UCSD-AML1 (cell line): ENCODE measurements around the gene SETD3.
A peak's percentile ranks its signal among the peaks of the same experiment; 100 is the strongest.

Experiments
- DNase-seq: peaks from one replicate; lab custom pipeline; 2025; ENCODE audit not compliant: unreplicated experiment; lab: John Stamatoyannopoulos, UW

Gene SETD3

DNA sequence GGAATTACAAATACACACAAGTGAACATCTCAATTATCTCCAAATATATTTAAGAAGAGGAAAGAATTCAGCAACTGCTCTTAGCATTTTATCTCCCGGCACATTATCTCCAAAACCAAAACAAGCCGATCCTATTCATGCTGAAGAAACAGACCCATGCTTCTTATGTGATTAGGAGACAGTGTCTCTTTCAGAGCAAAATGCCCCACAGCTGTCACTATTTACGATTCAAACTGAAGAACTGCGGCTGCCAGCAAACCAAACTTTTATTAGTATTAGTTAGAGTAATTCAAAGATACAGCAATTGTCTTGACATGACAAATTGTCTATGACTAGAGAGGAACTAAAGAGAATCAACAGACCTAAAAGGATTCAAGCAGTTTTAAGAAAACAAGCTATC is 79.4 kb downstream of the SETD3 start:
- DNase-seq: no peak

DNA sequence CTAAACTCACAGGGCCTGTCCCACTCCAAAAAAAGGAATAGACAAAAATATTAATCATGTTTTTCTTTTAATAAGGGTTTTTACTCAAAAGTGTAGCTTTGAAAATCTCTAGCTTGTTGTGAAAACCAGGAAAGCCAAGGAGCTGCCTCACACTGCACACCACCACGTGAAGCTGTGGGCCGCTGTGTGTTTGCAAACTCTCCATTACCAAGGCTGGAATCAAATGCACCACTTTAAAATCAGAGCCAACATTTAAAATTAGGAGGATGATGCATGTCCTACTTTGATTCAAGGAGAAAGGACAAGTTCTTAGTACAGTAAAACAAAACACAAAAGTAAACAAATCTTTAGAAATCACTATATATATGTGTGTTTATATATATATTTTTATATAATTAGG is 83.0 kb downstream of the SETD3 start:
- DNase-seq: no peak

DNA sequence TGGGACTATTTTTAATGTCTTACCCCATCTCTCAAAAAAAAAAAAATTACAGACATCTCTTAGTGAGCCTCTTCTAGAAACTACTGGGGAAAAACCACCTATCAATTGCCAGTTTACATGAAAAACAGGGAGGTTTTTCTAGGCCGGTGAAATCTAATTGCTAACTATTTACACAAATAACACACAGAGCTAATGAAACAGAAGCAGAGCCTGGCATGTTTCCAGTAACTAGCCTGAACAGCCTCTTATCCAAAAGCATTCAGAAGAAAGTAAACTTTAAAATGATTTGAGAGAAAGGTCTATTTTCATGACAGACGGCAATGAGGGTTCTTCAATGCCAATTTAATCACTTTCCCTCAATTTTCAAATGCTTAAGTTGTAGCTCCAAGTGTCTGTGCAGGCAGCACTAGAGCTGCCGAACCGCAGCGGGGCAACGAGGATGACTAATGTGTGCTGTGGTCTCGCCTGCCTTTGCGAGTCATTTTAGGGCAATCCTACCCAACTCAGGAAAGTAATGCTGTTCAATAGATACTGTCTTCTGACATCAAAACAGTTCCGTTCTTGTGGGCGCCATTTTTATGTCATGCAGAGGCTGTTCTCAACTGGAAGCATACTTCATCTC is 84.6 kb downstream of the SETD3 start:
- no peak for DNase-seq

DNA sequence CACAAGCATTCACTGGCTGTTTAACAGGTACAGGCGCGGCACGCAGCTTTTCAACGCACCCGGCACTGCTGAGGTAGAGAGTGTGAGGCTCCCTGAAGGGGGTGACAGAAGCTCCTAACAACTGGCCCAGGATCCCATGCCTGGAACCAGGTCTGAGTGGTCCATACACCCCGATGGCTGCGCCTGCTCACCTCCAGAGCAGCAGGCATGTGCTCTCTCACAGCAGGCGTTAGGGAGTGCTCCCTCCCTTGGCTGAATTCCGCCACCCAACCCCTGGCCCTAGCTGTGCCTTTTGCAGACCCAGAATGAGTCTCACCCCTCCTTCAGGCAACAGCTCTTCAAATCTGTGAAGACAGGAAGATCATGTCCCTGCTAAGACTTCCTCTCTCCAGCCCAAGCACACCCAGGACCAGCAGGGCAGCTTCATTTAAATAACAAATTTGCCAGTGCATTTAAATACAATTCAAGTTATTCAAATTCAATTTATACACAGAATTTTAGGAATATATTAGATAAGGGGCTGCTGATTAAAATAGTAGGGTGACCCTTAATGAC is 86.0 kb downstream of the SETD3 start:
- DNase-seq: no peak

DNA sequence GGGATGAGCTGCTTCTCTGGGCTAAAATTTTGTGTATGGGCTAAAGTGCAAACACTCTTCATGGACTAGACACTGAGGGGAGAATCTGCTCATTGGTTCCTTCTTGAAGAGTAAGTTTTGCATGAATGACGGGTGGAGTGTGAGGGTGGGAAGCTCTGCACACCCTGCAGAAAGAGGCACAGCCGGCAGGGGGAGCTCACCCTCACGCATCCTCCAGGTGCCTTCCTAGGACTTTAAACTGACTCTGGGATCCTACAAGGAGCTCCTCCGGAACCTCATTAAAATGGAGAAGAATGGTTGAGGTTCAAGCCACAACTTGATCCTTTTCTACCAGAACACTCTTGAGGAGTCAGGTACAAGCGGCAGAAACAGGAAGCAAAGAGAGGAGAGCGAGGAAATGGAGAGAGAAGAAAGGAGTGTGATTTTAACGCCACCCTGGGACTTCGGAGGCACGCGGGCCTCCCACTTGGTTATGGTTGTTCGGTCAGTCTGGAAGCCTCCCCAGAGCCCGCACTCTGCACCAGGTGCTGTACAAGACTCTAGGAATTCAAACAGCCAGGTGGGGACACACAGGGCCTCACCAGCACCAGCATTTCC is 87.5 kb downstream of the SETD3 start:
- no peak for DNase-seq

DNA sequence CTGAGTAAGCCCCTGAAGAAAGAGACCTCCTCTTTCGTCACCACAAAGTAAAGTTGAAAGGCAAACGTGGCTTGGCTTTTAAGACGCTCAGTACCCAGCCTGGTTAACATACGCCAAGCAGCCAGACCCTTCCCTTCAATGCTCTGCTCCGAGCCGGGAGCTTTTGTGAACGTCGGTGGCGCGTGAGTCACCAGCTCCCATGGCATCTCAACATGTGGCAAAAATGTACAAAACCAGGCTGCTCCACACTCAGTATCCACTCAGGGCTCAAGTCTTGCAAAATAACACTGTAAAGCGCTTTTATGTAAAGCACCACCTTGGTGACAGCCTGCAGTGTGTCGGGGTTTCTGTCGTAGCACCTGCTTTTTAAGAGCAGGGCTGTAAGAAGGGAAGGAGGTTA is 89.0 kb downstream of the SETD3 start:
- no peak for DNase-seq

DNA sequence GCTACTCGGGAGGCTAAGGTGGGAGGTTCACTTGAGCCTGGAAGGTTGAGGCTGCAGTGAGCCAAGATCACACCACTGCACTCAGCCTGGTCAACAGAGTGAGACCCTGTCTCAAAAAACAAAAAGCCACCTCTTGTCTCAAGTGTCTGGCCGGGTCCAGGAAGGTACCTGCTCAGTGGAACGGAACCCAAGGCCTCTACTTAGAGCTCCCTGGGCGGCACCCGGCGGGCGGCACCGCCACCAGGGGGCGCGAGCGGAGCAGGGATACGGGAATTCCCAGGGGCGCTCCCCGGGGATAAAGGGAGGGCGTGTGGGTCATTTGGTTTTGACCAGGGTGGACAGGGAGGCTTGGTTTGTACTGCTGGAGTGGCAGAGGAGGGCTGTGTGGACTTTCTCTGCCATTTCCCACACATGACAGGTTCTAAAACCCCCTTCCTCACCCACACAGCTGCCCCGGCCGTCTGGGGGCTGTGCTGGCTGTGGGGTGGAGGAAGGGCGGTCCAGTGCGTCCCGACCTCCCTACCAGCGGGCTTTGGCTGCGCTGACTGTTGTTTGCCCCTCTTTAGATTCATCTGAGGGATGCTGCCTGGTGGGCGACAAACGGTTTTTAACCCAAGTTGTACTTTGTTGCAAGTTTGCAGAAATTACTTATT is 91.4 kb downstream of the SETD3 start:
- DNase-seq: peak; percentile 50

DNA sequence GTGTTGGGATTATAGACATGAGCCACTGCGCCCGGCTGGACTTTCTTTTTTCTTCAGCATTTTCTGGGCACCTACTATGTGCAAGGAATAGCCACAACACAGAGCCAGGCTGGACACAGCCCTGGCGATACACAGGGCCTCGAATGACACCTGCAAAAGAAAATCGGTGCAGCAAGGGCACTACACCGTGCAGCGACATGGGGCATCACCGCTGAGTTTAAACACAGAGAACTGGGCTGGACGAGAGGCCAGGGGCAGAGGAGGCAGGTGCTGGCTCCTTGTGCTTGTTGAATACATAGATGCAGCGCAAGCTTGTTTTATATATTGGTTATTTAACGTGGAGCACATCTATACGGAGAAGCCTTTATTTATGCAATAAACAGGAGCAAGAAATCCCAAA is 92.4 kb downstream of the SETD3 start:
- no peak for DNase-seq

DNA sequence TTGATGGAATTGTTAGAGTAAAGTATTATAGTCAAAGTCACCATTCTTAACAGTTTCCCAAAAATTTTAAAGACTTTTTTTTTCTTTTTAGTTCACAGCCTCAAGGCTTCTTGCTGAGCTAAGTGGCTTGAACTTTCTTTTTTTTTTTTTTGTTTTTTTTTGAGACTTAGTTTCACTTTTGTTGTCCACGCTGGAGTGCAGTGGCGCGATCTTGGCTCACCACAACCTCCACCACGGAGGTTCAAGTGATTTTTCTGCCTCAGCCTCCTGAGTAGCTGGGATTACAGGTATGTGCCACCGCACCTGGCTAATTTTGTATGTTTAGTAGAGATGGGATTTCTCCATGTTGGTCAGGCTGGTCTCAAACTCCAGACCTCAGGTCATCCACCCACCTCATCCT is 92.8 kb downstream of the SETD3 start:
- DNase-seq: no peak

DNA sequence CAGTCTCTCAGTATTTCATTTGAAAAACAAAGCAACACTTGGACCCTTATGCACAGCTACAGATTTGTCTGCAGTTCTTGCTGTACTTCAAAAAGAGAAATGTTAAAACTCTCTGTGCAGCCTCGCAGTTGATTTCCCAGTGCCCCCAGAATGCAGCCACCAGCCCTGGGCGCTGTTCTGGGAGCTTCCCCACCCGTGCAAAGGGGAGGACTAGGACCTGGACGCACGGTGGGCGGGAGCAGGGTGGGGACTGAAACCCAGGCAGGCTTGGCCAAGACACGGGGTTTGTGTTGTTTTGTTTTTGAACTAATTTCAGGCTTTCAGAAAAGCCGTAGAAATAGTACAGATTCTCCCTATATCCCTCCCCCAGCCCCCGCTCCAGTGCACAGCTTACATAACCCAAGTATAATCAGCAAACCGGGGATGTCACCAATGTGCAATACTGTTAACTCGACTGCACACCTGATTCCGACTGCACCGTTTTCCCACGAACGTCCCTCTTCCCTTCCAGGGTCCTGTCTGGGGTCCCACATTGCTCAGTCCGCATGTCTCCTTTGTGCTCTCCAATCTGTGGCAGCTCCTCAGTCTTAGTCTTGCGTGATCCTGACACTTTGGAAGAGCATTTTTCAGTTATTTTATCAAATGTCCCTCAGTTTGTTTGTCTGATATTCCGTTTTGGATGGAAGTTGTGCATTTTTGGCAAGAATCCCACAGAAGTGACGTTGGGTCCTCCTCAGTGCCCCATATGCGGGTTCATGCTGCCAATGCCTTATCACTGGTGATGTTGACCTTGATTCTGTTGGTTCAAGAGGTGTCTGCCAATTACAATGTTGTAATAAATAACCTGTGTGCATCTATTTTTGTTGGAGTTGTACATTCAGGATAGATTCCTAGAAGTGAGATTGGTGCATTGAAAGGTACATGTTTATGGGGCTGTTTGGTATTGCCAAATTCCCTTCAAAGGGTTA is 95.9 kb downstream of the SETD3 start:
- no peak for DNase-seq

DNA sequence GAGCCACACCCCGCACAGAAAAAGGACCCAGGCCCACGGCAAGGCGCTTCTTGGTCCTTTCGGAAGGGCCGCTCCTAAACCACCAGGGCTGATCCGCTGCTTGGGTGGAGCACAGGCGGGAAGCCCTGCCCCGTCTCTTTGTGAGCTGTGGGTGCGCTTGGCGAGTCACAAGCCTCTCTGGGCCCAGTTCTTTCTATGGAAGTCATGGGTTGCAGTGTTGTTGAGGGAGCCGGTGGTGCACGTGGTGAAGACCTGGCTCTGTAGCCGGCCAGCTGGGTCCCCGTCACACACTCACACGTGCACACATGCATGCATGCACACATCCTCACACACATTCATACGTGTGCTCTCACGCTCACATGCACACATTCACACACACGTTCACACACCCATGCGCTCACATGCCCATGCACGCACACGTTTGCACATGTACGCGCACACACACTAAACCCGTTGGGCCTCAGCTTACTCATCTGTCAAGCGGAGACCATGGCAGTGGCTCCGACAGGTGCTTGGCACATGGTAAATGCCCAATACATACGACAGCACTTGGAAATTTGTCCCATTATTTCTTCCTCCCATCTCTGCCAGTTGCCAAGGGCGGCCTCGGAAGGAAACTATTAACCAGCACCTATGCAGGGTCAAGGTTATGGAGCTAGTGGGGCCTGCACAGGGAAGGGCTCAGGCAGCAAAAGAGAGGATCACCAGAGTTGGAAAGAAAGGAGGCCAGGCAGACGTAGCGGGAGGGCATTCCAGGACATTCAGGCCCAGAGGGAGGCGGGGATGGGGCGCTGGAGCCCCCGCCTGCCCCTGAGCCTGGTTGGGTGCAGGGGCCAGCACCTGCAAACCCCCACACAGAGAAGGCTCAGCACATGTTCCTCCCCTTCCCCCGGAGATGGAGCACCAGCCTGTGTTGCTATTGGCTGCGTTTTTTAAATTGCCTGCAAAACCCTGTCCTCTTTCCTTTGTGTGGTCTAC is 96.9 kb downstream of the SETD3 start:
- no peak for DNase-seq

DNA sequence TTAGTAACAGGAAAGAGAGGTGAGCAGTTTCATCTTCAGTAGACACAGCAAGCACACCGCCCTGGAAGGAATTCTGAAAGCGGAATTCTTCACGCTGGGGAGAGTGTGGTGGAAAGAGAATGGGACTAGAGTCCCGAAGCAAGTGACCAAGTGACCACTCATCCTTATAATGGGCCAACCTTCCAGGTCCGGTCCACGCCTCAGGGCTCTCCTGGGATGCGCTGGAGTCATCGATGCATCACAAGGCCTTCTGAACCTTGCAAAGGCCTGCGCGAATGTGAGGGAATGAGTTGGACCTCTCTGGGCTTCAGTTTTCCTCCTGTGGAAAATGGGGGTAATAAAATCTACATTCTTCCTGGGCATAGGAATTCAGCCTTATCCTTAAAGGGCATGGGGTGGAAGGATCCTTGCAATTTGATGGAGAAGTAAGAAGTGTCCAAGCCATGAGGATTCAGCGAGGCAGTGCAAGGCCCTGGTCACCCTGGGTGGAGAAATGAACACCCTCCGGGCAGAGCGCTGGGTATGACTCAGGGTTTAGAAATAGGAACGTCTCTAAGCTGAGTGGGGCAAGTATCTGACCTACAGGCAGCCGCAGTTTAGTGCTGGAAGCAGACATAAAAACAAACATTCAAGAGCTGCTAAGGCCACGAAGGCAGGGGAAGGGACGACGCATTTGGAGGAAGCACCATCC is 97.7 kb downstream of the SETD3 start:
- DNase-seq: no peak

DNA sequence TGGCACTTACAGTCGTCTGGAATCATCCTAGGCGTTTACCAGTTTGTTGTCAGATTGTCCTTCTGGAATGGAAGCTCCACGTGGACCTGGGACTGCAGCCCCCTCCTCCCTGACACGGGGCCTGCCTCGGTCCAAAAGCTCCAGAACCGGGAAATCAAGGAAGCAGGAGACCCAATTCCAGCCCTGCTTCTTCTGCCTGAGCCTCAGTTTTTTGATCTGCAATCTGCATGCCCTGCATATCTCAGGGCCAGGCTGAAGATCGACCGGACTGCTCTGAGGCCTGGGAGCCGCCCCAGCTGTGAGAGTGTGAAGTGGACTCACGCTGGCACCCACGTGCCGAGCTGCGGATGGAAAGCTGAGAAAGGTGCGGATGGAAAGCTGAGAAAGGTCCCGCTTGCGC is 98.6 kb downstream of the SETD3 start:
- no peak for DNase-seq

DNA sequence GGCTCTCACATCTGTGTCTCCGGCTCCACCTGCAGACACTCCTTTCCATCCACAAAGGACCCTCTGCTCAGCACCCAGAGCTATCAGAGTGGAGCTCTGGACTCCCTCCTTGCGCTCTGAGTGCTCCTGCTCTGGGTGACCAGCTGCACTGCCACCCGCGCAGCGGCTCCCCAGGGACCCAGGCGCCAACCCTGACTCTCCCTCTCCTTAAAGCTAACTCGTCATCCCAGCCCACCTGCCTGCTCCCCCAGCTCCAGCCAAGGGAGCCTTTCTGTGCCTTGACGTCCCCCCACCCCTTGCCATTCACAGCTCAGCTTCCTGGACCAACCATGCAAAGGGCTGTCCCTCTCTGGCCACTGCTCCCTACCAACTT is 99.0 kb downstream of the SETD3 start:
- DNase-seq: no peak

DNA sequence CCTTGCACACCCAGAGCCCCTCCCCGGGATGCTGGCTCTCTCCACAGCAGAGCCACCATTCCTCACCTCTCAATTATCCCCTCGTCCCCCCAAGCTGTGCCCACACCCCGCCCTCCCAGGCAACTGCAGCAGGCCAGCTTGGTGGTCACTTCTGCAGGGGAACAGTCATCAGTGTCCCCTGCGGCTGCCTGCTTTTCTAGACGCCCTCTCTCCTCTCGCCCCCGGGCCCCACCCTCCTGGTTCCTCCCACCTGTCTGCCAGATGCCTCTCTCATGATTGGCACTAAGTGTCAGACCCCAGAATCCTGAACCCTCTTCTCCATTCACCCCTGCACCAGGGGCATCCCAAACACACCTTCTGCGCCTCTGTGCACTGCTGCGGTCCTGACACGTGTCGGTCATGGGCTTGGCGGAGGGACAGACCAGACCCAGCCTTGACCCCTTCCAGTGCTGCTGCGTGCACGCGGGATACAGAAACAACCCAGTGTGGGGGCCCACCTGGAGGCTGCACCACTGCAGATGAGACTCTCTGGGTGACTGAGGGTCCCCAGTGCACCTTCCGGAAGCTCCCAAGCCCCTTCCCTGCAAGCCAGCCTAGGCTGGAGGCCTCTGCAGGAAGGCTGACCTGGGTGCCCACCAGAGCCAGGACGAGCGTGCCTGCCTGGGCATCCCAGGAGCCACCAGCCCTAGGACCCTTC is 99.5 kb downstream of the SETD3 start:
- no peak for DNase-seq

DNA sequence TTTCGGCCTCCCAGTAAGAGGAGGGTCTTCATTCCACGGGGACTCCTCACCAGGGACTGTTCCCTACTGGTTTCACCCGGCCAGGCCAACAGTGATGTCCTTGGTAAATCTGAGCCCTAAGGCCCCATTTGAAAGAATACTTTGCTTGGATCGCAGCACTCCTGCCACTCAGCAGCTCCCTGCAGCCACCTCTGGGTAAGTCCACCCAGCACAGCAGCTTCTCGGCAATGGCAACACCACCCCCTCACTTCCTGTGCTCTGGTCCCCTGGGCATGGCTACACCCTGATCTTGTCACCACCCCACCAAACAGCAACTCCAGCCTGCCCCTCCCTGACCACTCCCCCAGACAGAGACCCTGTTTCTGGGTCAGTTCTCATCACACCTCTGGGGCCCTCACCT is 100.3 kb downstream of the SETD3 start:
- DNase-seq: no peak

DNA sequence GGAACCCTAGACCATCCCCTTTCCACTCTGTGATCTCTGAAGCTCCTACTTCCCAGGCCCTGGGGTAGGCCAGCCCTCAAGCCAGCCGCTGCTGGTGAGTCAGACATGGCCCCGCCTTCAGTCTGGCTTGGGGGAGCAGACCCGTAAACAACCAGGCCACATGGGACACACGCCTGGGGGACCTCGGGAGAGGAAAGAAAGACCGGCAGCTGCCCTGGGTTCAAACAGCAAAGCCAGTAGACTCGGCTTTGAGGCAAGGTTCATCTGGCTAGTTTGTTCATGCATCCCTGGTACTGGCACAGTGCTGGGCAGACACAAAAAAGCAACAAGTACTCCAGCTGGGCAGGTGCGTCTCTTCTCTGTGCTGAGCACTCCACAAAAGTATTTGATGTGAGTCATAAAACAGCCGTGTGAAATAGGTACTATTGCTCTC is 101.9 kb downstream of the SETD3 start:
- no peak for DNase-seq

DNA sequence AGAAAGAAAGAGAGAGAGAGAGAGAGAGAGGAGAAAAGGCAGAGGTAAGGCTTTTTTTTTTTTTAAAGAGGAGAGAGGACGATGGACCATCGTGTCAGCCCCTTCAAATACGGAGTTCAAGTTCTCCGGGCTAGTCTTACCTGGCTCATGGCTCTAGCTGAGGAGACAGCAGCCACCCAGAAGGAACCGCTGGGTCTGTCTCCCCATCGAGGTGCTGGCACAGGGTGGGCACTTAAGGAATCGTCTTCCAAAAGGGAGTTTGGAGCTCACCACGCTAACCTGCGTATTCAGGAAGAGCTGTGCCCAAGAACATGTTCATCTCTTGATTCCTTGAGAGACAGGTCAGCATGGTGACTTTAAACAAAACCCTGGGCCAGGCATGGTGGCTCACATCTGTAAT is 102.7 kb downstream of the SETD3 start:
- DNase-seq: no peak

DNA sequence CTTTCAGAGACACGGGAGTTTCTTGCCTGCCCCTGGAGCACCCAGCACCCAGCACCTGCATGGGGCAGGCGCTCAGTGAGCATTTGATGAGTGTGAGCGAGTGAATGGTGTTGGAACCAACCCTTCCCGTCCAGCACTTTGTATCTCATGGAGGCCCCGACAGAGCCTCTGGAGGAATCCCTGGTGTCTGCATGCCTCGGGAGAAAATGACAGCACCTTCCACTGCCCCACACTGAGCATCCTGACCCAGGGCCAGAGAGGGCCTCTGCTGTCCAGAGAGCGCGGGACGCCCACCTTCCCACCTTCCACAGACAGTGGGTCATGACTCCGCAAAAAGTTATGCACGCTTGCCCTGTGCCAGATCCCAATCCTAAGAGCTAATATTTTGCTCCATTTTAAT is 105.7 kb downstream of the SETD3 start:
- DNase-seq: no peak
